ENCODE results near the gene YTHDF1.

DNA sequence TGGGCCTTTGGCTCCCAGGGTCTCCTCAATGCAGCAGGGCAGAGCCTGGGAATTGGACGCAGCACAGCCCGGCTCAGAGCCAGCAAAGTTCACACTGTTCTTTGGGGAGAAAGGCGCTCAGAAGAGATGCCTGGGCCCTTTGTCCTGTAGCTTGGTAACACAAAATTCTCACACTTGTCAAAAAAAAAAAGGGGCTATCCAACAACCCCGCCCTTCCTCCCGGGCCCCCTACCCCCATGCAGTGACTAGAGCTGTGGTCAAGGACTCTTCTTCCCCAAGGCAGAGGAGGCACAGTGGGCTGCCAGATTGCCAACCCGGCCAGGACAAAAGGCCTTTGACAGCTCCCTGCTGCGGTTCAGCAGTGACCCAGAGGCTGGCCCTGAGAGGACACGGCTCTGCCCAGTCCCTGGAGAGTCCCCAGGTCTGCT, 36.4 kb upstream of the YTHDF1 start:
- no peak for TF ChIP-seq POLR2A (IDR thresholded peaks at IDR 0.05)
- TF ChIP-seq, protein P1, sequence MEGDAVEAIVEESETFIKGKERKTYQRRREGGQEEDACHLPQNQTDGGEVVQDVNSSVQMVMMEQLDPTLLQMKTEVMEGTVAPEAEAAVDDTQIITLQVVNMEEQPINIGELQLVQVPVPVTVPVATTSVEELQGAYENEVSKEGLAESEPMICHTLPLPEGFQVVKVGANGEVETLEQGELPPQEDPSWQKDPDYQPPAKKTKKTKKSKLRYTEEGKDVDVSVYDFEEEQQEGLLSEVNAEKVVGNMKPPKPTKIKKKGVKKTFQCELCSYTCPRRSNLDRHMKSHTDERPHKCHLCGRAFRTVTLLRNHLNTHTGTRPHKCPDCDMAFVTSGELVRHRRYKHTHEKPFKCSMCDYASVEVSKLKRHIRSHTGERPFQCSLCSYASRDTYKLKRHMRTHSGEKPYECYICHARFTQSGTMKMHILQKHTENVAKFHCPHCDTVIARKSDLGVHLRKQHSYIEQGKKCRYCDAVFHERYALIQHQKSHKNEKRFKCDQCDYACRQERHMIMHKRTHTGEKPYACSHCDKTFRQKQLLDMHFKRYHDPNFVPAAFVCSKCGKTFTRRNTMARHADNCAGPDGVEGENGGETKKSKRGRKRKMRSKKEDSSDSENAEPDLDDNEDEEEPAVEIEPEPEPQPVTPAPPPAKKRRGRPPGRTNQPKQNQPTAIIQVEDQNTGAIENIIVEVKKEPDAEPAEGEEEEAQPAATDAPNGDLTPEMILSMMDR (IDR thresholded peaks at IDR 0.05) = no peak

All from esophagus squamous epithelium (tissue), 4 donors.